Measurements from ENCODE around the gene CADM1.

The CADM1 gene

GRCh38 chr11:115178705-115179104 lies 325.5 kb downstream of the CADM1 start:
- DNase-seq (ENCODE audit: low spot score): no peak
- TF ChIP-seq, protein P1, sequence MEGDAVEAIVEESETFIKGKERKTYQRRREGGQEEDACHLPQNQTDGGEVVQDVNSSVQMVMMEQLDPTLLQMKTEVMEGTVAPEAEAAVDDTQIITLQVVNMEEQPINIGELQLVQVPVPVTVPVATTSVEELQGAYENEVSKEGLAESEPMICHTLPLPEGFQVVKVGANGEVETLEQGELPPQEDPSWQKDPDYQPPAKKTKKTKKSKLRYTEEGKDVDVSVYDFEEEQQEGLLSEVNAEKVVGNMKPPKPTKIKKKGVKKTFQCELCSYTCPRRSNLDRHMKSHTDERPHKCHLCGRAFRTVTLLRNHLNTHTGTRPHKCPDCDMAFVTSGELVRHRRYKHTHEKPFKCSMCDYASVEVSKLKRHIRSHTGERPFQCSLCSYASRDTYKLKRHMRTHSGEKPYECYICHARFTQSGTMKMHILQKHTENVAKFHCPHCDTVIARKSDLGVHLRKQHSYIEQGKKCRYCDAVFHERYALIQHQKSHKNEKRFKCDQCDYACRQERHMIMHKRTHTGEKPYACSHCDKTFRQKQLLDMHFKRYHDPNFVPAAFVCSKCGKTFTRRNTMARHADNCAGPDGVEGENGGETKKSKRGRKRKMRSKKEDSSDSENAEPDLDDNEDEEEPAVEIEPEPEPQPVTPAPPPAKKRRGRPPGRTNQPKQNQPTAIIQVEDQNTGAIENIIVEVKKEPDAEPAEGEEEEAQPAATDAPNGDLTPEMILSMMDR (IDR thresholded peaks at IDR 0.05; ENCODE audit: extremely low read depth, missing control alignments): no peak

GRCh38 chr11:115173136-115173535 lies 331.1 kb downstream of the CADM1 start:
- TF ChIP-seq, protein P1 (IDR thresholded peaks at IDR 0.05; ENCODE audit: extremely low read depth, missing control alignments): no peak

DNA sequence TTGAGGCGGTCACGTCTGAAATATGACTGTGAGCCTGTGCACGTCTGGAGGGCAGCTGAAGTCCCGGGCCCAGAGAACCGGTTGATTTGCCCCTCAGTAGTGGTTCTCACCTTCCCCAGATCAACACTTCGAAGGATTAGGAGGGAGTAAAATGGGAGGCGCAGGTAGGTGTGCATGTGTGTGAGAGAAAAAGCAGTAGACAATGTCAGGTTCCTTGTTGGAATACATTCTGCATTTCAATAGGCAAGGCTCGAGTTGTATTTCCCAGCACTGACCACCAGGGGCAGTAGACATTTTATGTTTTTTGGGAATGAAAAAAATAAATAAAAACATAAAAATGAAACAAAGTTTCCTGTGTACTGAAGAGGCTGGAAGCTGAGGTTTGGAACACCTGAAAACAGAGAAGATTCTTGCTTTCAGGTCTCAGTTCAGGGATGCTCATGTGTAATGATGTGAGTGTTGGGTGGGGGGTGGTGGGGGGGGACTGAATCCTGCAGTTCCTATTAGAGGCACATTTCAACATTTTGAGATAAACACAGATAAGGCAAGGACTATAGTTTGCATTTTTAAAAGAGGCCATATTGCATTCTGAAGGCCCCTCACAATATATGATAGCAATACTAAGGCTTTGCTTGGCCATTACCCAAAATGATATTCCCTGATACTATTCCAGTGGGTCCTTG lies 333.9 kb downstream of the CADM1 start:
- TF ChIP-seq, protein P1 (IDR thresholded peaks at IDR 0.05; ENCODE audit: extremely low read depth, missing control alignments): peak; percentile 65
- DNase-seq (ENCODE audit: low spot score): peak; percentile 47

More at GRCh38 chr11:115173136-115173535, 331.1 kb downstream of the CADM1 start:
- DNase-seq (ENCODE audit: low spot score): no peak

DNA sequence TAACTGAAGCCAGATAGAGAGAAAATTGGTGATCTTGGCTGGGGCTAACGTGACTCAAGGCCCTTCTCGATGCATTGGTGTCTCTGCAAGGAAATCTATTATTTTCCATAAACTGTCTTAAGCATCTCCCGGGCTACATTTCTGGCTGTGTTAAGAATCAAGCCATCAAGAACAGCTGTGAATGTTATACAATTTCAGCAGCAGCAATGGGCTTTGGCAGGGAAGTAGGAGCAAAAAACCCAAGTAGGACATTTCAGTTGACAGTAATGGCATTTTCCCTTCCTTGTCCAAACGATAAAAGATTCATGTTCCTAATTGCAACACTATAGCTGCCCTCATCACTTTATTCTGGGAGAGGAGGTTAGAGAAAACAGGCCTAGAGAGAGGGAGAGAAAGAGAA lies 335.0 kb downstream of the CADM1 start:
- DNase-seq (ENCODE audit: low spot score): no peak
- TF ChIP-seq, protein P1 (IDR thresholded peaks at IDR 0.05; ENCODE audit: extremely low read depth, missing control alignments): no peak

GRCh38 chr11:115168686-115169085 lies 335.5 kb downstream of the CADM1 start:
- DNase-seq (ENCODE audit: low spot score): no peak
- TF ChIP-seq, protein P1 (IDR thresholded peaks at IDR 0.05; ENCODE audit: extremely low read depth, missing control alignments): no peak

GRCh38 chr11:115168229-115168671 lies 336.0 kb downstream of the CADM1 start:
- TF ChIP-seq, protein P1 (IDR thresholded peaks at IDR 0.05; ENCODE audit: extremely low read depth, missing control alignments): no peak
- no peak for DNase-seq (ENCODE audit: low spot score)

DNA sequence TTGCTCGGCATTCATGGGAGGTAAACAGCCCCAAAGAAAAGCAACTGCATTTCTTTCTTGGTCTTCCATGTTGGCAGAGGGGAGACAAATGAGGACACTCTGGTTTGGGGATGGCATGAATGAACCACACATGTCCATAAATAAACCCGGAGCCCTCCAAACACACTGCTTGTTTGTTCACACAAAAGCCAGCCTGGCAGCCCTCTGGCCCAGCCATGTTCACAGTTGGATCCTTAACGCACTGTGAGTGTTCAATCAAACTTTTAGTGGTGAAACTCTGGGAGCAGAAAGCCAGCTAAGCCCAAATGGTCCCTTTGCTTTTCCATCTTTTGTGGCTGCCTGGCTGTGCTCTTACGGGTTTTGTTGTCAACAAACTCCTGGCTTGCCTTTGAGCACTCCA lies 336.8 kb downstream of the CADM1 start:
- TF ChIP-seq, protein P1 (IDR thresholded peaks at IDR 0.05; ENCODE audit: extremely low read depth, missing control alignments): no peak
- DNase-seq (ENCODE audit: low spot score): no peak

Data from GM20000 (cell line).